Subcutaneous adipose tissue (tissue), 4 donors: ENCODE data around the gene WASF2. TPM values are rescaled to one million over a fixed set of nuclear protein-coding genes. Genes with fewer than 3 reads are reported as not detected.

Source experiments
- CTCF ChIP-seq: fragments of 450-650 bp; IDR thresholded peaks from one replicate; pipeline ENCODE4 v1.5.1; 2016; ENCODE audit warnings: low read depth, mild to moderate bottlenecking, control low read depth, antibody characterized with exemption, moderate library complexity
- total RNA-seq, 4 donors: library from RNA; depleted of rRNA; stranded (reverse); fragments of >200 nt; gene quantifications; one replicate each; pipeline ENCODE4 v1.1.0, GENCODE V29; 2016

WASF2 gene
- total RNA-seq, 4 donors from 2014 or later, result 72.8 to 94.9 (median 80.9) TPM

- no peak for TF ChIP-seq CTCF
Observed at GRCh38 chr1:27392096-27392777, 97.7 kb downstream of the WASF2 start, which contains the start of gene GPR3. TSS of gene GPR3 (plus strand) at chr1:27392622. CDS start at chr1:27393799, 1,177 bp downstream.

- TF ChIP-seq CTCF, result no peak
Observed at GRCh38 chr1:27391511-27392095, 98.4 kb downstream of the WASF2 start.

GRCh38 chr1:27388337-27389005 lies 101.5 kb downstream of the WASF2 start:
- TF ChIP-seq CTCF, result no peak

- TF ChIP-seq CTCF, result no peak
Observed at GRCh38 chr1:27383661-27384060, 106.3 kb downstream of the WASF2 start.

GRCh38 chr1:27383039-27383605 lies 106.8 kb downstream of the WASF2 start, which contains the start of gene CD164L2:
TSS of gene CD164L2 (minus strand) at chr1:27383333. CDS start at chr1:27383239, 94 bp downstream.
- TF ChIP-seq CTCF, result no peak

GRCh38 chr1:27381969-27382762 lies 107.8 kb downstream of the WASF2 start:
- no peak for TF ChIP-seq CTCF
